ENCODE measurements around the gene ADGRG4. TPM values are rescaled to one million over a fixed set of nuclear protein-coding genes. Genes with fewer than 3 reads are reported as not detected.

Gene ADGRG4
- total and polyA plus RNA-seq, 2 donors (not counting 1 experiment from before 2014, with no cell fraction given) = not detected

DNA sequence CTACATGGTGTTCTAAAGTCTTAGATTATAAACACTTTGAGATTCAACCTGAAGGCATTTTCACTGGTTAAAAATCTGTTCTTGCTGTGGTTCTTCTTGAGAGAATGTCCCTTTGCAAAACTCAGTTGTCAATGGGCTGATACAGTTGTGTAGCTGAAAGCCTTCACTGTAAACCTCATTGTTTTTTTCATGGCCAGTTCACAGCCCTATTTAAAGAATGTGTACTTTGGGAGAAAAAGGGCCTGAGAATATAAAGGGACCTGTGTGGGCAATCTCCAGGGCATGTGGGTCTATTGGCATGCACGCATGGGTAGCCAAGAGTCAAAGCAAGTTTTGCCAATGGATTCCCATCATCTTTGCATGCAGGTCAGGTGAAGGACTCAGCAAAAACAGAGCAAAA is 41.8 kb upstream of the ADGRG4 start:
- Histone ChIP-seq H3K36me3 (replicated peaks in 1 of 2; ENCODE audit: control extremely low read depth in 1 of 2, control insufficient read depth in 1 of 2, extremely low read depth in 1 of 2, insufficient read depth in 2 of 2, low read length in 1 of 2) (no peaks in the 10 kb centered on the region), H2AFZ (ENCODE audit: insufficient read depth, low read depth, low read length, poor library complexity, severe bottlenecking) (no peak overlapping the region), H3K9ac (ENCODE audit: low read length) (no peak overlapping the region), H3K9me3 (ENCODE audit: control extremely low read depth in 1 of 3, control insufficient read depth in 2 of 3, insufficient read depth in 1 of 3, low read length in 2 of 3) (no peaks in the 10 kb centered on the region), H3K79me2 (ENCODE audit: control insufficient read depth, insufficient read depth, low read length) (no peaks in the 10 kb centered on the region), H3K4me2 (replicated peaks; ENCODE audit: low read depth, low read length, poor library complexity, severe bottlenecking) (no peak overlapping the region), H3K27ac (ENCODE audit: low read length in 2 of 2) (no peak overlapping the region), H3K4me1 (ENCODE audit: control insufficient read depth in 2 of 2, insufficient read depth in 2 of 2, low read length in 2 of 2) (no peaks in the 10 kb centered on the region), H4K20me1 (ENCODE audit: control insufficient read depth, insufficient read depth, low read length, poor library complexity, severe bottlenecking) (no peaks in the 10 kb centered on the region), H3K27me3 (replicated peaks in 1 of 4; ENCODE audit: control extremely low read depth in 1 of 4, control insufficient read depth in 3 of 4, insufficient read depth in 4 of 4, low read length in 3 of 4) (no peaks in the 10 kb centered on the region), H3K4me3 (ENCODE audit: control extremely low read depth in 1 of 5, extremely low read depth in 1 of 5, insufficient read depth in 1 of 5, low read depth in 2 of 5, low read length in 4 of 5) (no peak overlapping the region)
- ChIA-PET CTCF (no interaction called here), POLR2A (no interaction called here)
- TF ChIP-seq, protein P1, sequence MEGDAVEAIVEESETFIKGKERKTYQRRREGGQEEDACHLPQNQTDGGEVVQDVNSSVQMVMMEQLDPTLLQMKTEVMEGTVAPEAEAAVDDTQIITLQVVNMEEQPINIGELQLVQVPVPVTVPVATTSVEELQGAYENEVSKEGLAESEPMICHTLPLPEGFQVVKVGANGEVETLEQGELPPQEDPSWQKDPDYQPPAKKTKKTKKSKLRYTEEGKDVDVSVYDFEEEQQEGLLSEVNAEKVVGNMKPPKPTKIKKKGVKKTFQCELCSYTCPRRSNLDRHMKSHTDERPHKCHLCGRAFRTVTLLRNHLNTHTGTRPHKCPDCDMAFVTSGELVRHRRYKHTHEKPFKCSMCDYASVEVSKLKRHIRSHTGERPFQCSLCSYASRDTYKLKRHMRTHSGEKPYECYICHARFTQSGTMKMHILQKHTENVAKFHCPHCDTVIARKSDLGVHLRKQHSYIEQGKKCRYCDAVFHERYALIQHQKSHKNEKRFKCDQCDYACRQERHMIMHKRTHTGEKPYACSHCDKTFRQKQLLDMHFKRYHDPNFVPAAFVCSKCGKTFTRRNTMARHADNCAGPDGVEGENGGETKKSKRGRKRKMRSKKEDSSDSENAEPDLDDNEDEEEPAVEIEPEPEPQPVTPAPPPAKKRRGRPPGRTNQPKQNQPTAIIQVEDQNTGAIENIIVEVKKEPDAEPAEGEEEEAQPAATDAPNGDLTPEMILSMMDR (IDR thresholded peaks at IDR 0.05) = no peak
- TF ChIP-seq EZH2 (IDR thresholded peaks at IDR 0.05; ENCODE audit: borderline replicate concordance, insufficient read depth, low read depth, low read length, poor library complexity, severe bottlenecking) = no peak
- peaks cover 4% of the 10 kb centered on the region for H3K4me1 Mint-ChIP-seq
- no CpG with 5 or more reads among the region's 1 CpG for WGBS (ENCODE audit: insufficient coverage)
- ATAC-seq (ENCODE audit: low read depth) (no peak), DNase-seq (no peak)
- no peaks in the 10 kb centered on the region for H3K27me3 Mint-ChIP-seq
- no peak overlapping the region for H3K27ac Mint-ChIP-seq
- no peaks in the 10 kb centered on the region for H3K9me3 Mint-ChIP-seq (ENCODE audit: insufficient read depth)
- H3K4me3 Mint-ChIP-seq = no peak overlapping the region
- intact Hi-C loops (cut with micrococcal nuclease) = no loop called here

DNA sequence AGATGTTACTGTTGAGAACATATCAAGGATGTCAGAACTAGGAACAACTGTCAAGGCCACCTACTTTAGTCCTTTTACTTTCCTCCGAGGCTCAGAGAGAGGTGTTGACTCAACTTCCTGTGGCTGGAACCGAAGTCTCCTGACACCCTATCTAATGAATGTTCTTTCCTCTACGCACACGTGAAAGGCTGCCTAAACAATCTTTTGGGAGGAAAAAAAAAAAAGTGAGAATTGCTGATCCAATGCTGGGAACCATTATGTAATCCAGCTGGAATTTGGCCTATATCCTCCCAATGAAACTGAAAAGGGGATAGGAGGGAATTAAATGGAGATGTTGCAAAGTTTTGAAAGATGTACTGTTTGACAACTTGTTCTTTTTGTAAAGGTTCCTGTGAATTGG is 41.2 kb upstream of the ADGRG4 start:
- POLR2A ChIA-PET = no interaction called here
- H3K4me2 ChIP-seq (replicated peaks; ENCODE audit: low read depth, low read length, poor library complexity, severe bottlenecking) = no peak overlapping the region
- no peak for TF ChIP-seq EZH2 (IDR thresholded peaks at IDR 0.05; ENCODE audit: borderline replicate concordance, insufficient read depth, low read depth, low read length, poor library complexity, severe bottlenecking)
- TF ChIP-seq, protein P1 (IDR thresholded peaks at IDR 0.05) = no peak
- no peak for DNase-seq
- CTCF ChIA-PET = interaction anchor here (1.0 kb wide), 1 partner anchor 8 kb away, joined by 3 read pairs; no protein-coding TSS in a partner anchor
- intact Hi-C loops (cut with micrococcal nuclease) = no loop called here
- no peaks in the 10 kb centered on the region for H3K4me1 ChIP-seq (ENCODE audit: control insufficient read depth in 2 of 2, insufficient read depth in 2 of 2, low read length in 2 of 2)
- no peak overlapping the region for H3K9ac ChIP-seq (ENCODE audit: low read length)
- H3K9me3 Mint-ChIP-seq (ENCODE audit: insufficient read depth) = no peaks in the 10 kb centered on the region
- H4K20me1 ChIP-seq (ENCODE audit: control insufficient read depth, insufficient read depth, low read length, poor library complexity, severe bottlenecking) = no peaks in the 10 kb centered on the region
- H3K4me3 Mint-ChIP-seq = no peak overlapping the region
- no peak overlapping the region for H3K4me3 ChIP-seq (ENCODE audit: control extremely low read depth in 1 of 5, extremely low read depth in 1 of 5, insufficient read depth in 1 of 5, low read depth in 2 of 5, low read length in 4 of 5)
- H3K4me1 Mint-ChIP-seq = peaks cover 4% of the 10 kb centered on the region
- no peak overlapping the region for H3K27ac ChIP-seq (ENCODE audit: low read length in 2 of 2)
- H2AFZ ChIP-seq (ENCODE audit: insufficient read depth, low read depth, low read length, poor library complexity, severe bottlenecking) = peak overlapping the region; percentile 13
- H3K27ac Mint-ChIP-seq = no peak overlapping the region
- no peaks in the 10 kb centered on the region for H3K27me3 ChIP-seq (replicated peaks in 1 of 4; ENCODE audit: control extremely low read depth in 1 of 4, control insufficient read depth in 3 of 4, insufficient read depth in 4 of 4, low read length in 3 of 4)
- ATAC-seq (ENCODE audit: low read depth) = no peak
- H3K79me2 ChIP-seq (ENCODE audit: control insufficient read depth, insufficient read depth, low read length) = no peaks in the 10 kb centered on the region
- H3K27me3 Mint-ChIP-seq = no peaks in the 10 kb centered on the region
- no CpG with 5 or more reads among the region's 4 CpGs for WGBS (ENCODE audit: insufficient coverage)
- H3K9me3 ChIP-seq (ENCODE audit: control extremely low read depth in 1 of 3, control insufficient read depth in 2 of 3, insufficient read depth in 1 of 3, low read length in 2 of 3) = no peaks in the 10 kb centered on the region
- H3K36me3 ChIP-seq (replicated peaks in 1 of 2; ENCODE audit: control extremely low read depth in 1 of 2, control insufficient read depth in 1 of 2, extremely low read depth in 1 of 2, insufficient read depth in 2 of 2, low read length in 1 of 2) = no peaks in the 10 kb centered on the region

Data from B cell (primary cell).